Left lobe of liver (tissue), 2 donors: ENCODE measurements around the gene SUN5. TPM values are rescaled to one million over a fixed set of nuclear protein-coding genes. Genes with fewer than 3 reads are reported as not detected.
A peak's percentile ranks its signal among the peaks of the same experiment; 100 is the strongest.
"Not testable (repeated sequence)": the region's sequence is repeated elsewhere in the genome, so short reads cannot be mapped to it uniquely, and the experiment has no call there.

Source experiments
- ATAC-seq: fragments of 200-7000 bp; cut with Tn5 transposase; one replicate; pipeline ENCODE4 v1.9.1; 2020; ENCODE audit warnings: mild to moderate bottlenecking, moderate library complexity
- DNase-seq: peaks from one replicate; pipeline ENCODE4 v3.0.0-alpha.2; 2020; ENCODE audit warnings: low spot score
- total RNA-seq: library from RNA; stranded (reverse); gene quantifications from one replicate; pipeline ENCODE4 v1.2.1, GENCODE V29; 2021
- donor health status: DM: no; HTN: no; CAD: no; lungs with moderate emphysema.
- donor health status: DM: no; HTN: yes; CAD: no.

The SUN5 gene
- total RNA-seq, 1 donor from 2014 or later: not detected

- ATAC-seq (no peak), DNase-seq (no peak)
Observed at GRCh38 chr20:32979201-32979998, 24.8 kb downstream of the SUN5 start.

- ATAC-seq (no peak), DNase-seq (no peak)
Observed at GRCh38 chr20:32978009-32978335, 26.3 kb downstream of the SUN5 start.

- ATAC-seq: no peak
- no peak for DNase-seq
Observed at GRCh38 chr20:32977281-32978008, 26.8 kb downstream of the SUN5 start.

- ATAC-seq: no peak
- DNase-seq: no peak
Observed at GRCh38 chr20:32976746-32977145, 27.5 kb downstream of the SUN5 start.

GRCh38 chr20:32975698-32976674 lies 28.2 kb downstream of the SUN5 start:
- ATAC-seq (no peak), DNase-seq (peak; percentile 33)

GRCh38 chr20:32975121-32975520 lies 29.1 kb downstream of the SUN5 start:
- not testable (repeated sequence) for ATAC-seq, DNase-seq

GRCh38 chr20:32974204-32975064 lies 29.8 kb downstream of the SUN5 start:
- not testable (repeated sequence) for ATAC-seq, DNase-seq

GRCh38 chr20:32973077-32973717 lies 31.0 kb downstream of the SUN5 start:
- DNase-seq (no peak), ATAC-seq (no peak)

- no peak for ATAC-seq
- DNase-seq: peak; percentile 39
Observed at GRCh38 chr20:32972181-32973076, 31.8 kb downstream of the SUN5 start.

GRCh38 chr20:32971703-32972161 lies 32.5 kb downstream of the SUN5 start:
- DNase-seq: no peak
- ATAC-seq: no peak

GRCh38 chr20:32970973-32971300 lies 33.3 kb downstream of the SUN5 start:
- DNase-seq (peak; percentile 27), ATAC-seq (no peak)

- DNase-seq: peak; percentile 36
- no peak for ATAC-seq
Observed at GRCh38 chr20:32970115-32970972, 33.9 kb downstream of the SUN5 start.

GRCh38 chr20:32969356-32970114 lies 34.7 kb downstream of the SUN5 start:
- ATAC-seq: no peak
- peak; percentile 23 for DNase-seq

- no peak for ATAC-seq
- peak; percentile 19 for DNase-seq
Observed at GRCh38 chr20:32968478-32969241, 35.6 kb downstream of the SUN5 start.

- DNase-seq (peak; percentile 27), ATAC-seq (no peak)
Observed at GRCh38 chr20:32967961-32968457, 36.2 kb downstream of the SUN5 start.
